HG02763 (cell line): ENCODE data around the gene CARHSP1.
"Not testable (repeated sequence)": the region's sequence is repeated elsewhere in the genome, so short reads cannot be mapped to it uniquely, and the experiment has no call there.

Experiments
- ATAC-seq: cut with Tn5 transposase; IDR thresholded peaks from one replicate; pipeline ENCODE4 v1.9.1; 2021; ENCODE audit warnings: mild to moderate bottlenecking, moderate library complexity; ENCODE audit not compliant: unreplicated experiment

The CARHSP1 gene

GRCh38 chr16:8868416-8869211 lies at the start of gene CARHSP1:
Gene CARHSP1, minus strand, starts transcription at chr16:8869006. Its CDS starts 9,678 bp downstream, at chr16:8859328.
- peak; percentile 67 for ATAC-seq

GRCh38 chr16:8917336-8917735 lies 48.5 kb upstream of the CARHSP1 start:
- ATAC-seq: not testable (repeated sequence)

- no peak for ATAC-seq
These were observed 47.9 kb upstream of the CARHSP1 start for GRCh38 chr16:8916541-8917225.

GRCh38 chr16:8915722-8916301 lies 47.0 kb upstream of the CARHSP1 start:
- ATAC-seq: no peak

GRCh38 chr16:8914098-8914497 lies 45.3 kb upstream of the CARHSP1 start:
- ATAC-seq: no peak

GRCh38 chr16:8912793-8913192 lies 44.0 kb upstream of the CARHSP1 start:
- ATAC-seq: no peak

GRCh38 chr16:8910811-8911210 lies 42.0 kb upstream of the CARHSP1 start:
- ATAC-seq: no peak

- no peak for ATAC-seq
These were observed 40.1 kb upstream of the CARHSP1 start for GRCh38 chr16:8908810-8909468.

- ATAC-seq: no peak
These were observed 38.3 kb upstream of the CARHSP1 start for GRCh38 chr16:8907096-8907495.

- ATAC-seq: no peak
These were observed 37.2 kb upstream of the CARHSP1 start for GRCh38 chr16:8905795-8906591.

- ATAC-seq: no peak
These were observed 36.5 kb upstream of the CARHSP1 start for GRCh38 chr16:8905168-8905762.

GRCh38 chr16:8904018-8904430 lies 35.2 kb upstream of the CARHSP1 start:
- ATAC-seq: no peak

- no peak for ATAC-seq
These were observed 34.2 kb upstream of the CARHSP1 start for GRCh38 chr16:8903004-8903403.

GRCh38 chr16:8901320-8901861 lies 32.6 kb upstream of the CARHSP1 start:
- no peak for ATAC-seq

GRCh38 chr16:8900343-8900742 lies 31.5 kb upstream of the CARHSP1 start:
- ATAC-seq: no peak

- no peak for ATAC-seq
These were observed 31.0 kb upstream of the CARHSP1 start for GRCh38 chr16:8899709-8900317.

- no peak for ATAC-seq
These were observed 30.0 kb upstream of the CARHSP1 start for GRCh38 chr16:8898660-8899318.

GRCh38 chr16:8894736-8895334 lies 26.0 kb upstream of the CARHSP1 start:
- ATAC-seq: no peak
